HUES48 (cell line): ENCODE data around the gene FCRL5.
"Not testable (repeated sequence)": the region's sequence is repeated elsewhere in the genome, so short reads cannot be mapped to it uniquely, and the experiment has no call there.

Experiments
- H3K27ac ChIP-seq: one replicate; pipeline ENCODE4 v1.7.0; 2013; ENCODE audit warnings: low read depth, low read length, inconsistent platforms
- H3K27me3 ChIP-seq: 2 replicates; pipeline ENCODE4 v1.6.1; 2013; ENCODE audit warnings: mild to moderate bottlenecking, low read length; ENCODE audit not compliant: control insufficient read depth, insufficient read depth
- H3K36me3 ChIP-seq: 2 replicates; pipeline ENCODE4 v1.6.1; 2013; ENCODE audit warnings: low read length; ENCODE audit not compliant: control insufficient read depth, insufficient read depth
- H3K4me1 ChIP-seq: 2 replicates; pipeline ENCODE4 v1.6.1; 2013; ENCODE audit warnings: mild to moderate bottlenecking, low read length; ENCODE audit not compliant: control insufficient read depth, insufficient read depth
- H3K4me3 ChIP-seq: 2 replicates; pipeline ENCODE4 v1.5.1; 2013; ENCODE audit warnings: mild to moderate bottlenecking, low read depth, low read length
- H3K9ac ChIP-seq: 2 replicates; pipeline ENCODE4 v1.6.1; 2013; ENCODE audit warnings: mild to moderate bottlenecking, low read depth, low read length, moderate library complexity
- H3K9me3 ChIP-seq: 2 replicates; pipeline ENCODE4 v1.6.1; 2013; ENCODE audit warnings: low read length; ENCODE audit not compliant: control insufficient read depth, insufficient read depth

Gene FCRL5

DNA sequence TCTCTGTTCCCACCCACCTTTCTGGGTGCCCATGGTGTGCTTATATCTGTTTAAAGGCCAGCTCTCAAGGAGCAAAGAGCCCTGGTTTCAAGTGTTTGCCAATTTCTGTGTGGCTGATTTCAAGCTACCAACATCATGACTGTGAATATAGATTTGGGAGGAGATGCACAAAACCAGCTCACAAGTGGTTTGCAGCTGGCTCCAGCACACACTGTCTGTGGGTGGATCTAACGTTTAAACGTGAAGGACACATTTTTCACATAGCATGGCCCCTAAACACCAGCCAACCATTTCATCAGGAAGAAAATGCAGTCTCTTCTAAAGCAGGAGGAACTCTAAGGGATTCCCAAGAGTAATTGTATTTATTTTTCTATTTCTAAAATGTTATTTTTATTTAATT is 65.2 kb downstream of the FCRL5 start:
- Histone ChIP-seq H3K9me3 (no peaks in the 10 kb centered on the region), H3K27ac (no peak overlapping the region), H3K9ac (no peak overlapping the region)

DNA sequence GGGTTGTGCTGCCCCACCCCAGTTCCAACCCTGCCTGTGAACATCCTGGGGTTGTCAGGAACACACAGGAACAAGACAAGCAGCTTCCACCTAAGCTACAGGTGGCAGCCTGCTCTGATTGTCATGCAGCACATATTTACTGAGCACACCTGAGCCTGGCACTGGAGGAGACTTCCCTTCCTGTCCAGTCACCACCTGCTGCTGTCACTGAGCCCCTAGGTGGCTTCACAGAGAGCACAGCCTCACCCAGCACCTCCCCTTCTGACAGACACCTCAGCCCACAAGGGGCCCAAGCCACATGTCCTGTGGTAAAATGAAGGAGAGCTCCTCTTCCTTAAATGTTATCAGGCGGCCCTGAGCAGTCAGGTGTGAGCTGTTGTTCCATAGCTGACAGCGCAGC is 65.9 kb downstream of the FCRL5 start:
- H3K4me1 ChIP-seq, H3K9ac ChIP-seq, H3K27me3 ChIP-seq, H3K4me3 ChIP-seq, H3K9me3 ChIP-seq, H3K27ac ChIP-seq, H3K36me3 ChIP-seq: not testable (repeated sequence)

More for the DNA sequence above, 65.2 kb downstream of the FCRL5 start:
- Histone ChIP-seq H3K4me1 (no peaks in the 10 kb centered on the region), H3K27me3 (no peaks in the 10 kb centered on the region), H3K36me3 (no peaks in the 10 kb centered on the region), H3K4me3 (no peak overlapping the region)

GRCh38 chr1:157485793-157486192 is 66.5 kb downstream of the FCRL5 start:
- Histone ChIP-seq H3K27ac (no peak overlapping the region), H3K4me3 (no peak overlapping the region), H3K4me1 (no peaks in the 10 kb centered on the region), H3K27me3 (no peaks in the 10 kb centered on the region), H3K9ac (no peak overlapping the region), H3K36me3 (no peaks in the 10 kb centered on the region), H3K9me3 (no peaks in the 10 kb centered on the region)

GRCh38 chr1:157484573-157484972 is 67.7 kb downstream of the FCRL5 start:
- Histone ChIP-seq H3K27me3 (no peaks in the 10 kb centered on the region), H3K36me3 (no peaks in the 10 kb centered on the region), H3K9ac (no peak overlapping the region), H3K4me3 (no peak overlapping the region), H3K27ac (no peak overlapping the region), H3K4me1 (no peaks in the 10 kb centered on the region), H3K9me3 (no peaks in the 10 kb centered on the region)

- Histone ChIP-seq H3K9me3 (no peaks in the 10 kb centered on the region), H3K27me3 (no peaks in the 10 kb centered on the region), H3K9ac (no peak overlapping the region), H3K4me1 (no peaks in the 10 kb centered on the region), H3K27ac (no peak overlapping the region), H3K4me3 (no peak overlapping the region), H3K36me3 (no peaks in the 10 kb centered on the region)
Measured at GRCh38 chr1:157483635-157484034, 68.7 kb downstream of the FCRL5 start.

DNA sequence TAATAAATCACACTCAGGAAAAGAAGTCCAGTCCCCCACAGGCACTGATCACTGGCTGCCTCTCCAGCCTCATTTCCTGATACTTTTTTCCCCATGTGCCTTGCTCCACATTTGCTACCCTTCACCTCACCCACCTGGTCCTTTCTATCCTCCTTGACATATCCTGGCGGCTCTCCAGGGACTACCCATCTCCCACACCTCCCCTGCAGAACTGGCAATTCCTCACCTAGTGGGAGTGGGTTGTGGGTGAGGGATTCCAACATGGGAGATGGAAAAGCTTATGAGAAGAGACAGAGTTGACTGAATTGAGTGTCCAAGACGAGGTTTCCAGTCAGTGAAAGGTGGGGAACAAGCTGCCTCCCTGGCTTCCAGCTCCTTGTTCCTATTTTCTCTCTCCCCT is 69.6 kb downstream of the FCRL5 start:
- H3K4me3 ChIP-seq = no peak overlapping the region
- no peaks in the 10 kb centered on the region for H3K4me1 ChIP-seq
- H3K9me3 ChIP-seq = no peaks in the 10 kb centered on the region
- H3K27ac ChIP-seq = no peak overlapping the region
- no peaks in the 10 kb centered on the region for H3K36me3 ChIP-seq
- H3K27me3 ChIP-seq = no peaks in the 10 kb centered on the region
- H3K9ac ChIP-seq = no peak overlapping the region

DNA sequence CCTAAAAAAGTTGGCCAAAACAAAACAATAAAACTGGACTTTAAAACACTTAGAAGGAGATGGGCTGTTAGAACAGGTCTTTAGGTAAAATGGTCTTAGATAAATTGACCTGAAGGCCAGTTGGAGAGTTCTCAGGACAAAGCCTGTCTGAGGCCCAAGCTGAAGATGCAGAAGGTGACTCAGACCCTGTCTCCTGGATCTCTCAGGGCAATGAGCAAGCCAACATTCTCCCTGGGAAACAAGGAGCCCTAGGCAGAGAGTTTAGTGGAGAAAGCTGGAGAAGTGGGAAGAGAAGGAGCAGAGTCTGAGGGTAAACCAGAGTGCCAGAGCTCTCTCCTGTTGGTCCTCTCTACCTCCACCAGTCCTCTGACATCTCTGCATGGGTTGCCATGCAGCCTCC is 70.1 kb downstream of the FCRL5 start:
- H3K36me3 ChIP-seq = no peaks in the 10 kb centered on the region

GRCh38 chr1:157478030-157478429 is 74.3 kb downstream of the FCRL5 start:
- no peaks in the 10 kb centered on the region for H3K27me3 ChIP-seq
- H3K4me1 ChIP-seq = no peaks in the 10 kb centered on the region
- no peaks in the 10 kb centered on the region for H3K36me3 ChIP-seq
- H3K4me3 ChIP-seq = no peak overlapping the region
- H3K9ac ChIP-seq = no peak overlapping the region
- no peaks in the 10 kb centered on the region for H3K9me3 ChIP-seq
- H3K27ac ChIP-seq = no peak overlapping the region

More for the DNA sequence above, 70.1 kb downstream of the FCRL5 start:
- Histone ChIP-seq H3K27me3 (no peaks in the 10 kb centered on the region), H3K4me3 (no peak overlapping the region), H3K9ac (no peak overlapping the region), H3K4me1 (no peaks in the 10 kb centered on the region), H3K9me3 (no peaks in the 10 kb centered on the region), H3K27ac (no peak overlapping the region)

GRCh38 chr1:157477419-157477818 is 74.9 kb downstream of the FCRL5 start:
- no peaks in the 10 kb centered on the region for H3K9me3 ChIP-seq
- H3K27ac ChIP-seq = no peak overlapping the region
- no peak overlapping the region for H3K4me3 ChIP-seq
- H3K27me3 ChIP-seq = no peaks in the 10 kb centered on the region
- H3K4me1 ChIP-seq = peaks cover 4% of the 10 kb centered on the region; the same call in 1 of the 2 replicates
- no peak overlapping the region for H3K9ac ChIP-seq
- H3K36me3 ChIP-seq = no peaks in the 10 kb centered on the region

DNA sequence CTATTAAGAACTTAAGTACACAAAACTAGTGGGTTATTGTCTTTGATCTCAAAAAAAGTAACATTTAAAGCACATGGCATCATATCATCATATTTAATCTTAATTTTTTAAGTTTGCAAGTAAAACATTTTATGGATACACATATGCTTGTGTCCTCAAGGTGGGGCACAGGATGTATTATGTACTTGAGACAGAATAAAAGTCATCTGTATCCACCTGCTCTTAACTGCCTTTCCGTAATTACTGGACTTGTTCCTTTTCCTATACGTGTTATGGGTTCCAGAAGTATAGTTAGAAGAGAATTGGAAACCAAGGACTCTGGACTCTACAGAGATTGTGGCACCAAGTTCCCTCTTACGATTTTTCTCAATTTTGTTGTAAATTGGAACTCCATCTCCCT is 79.4 kb downstream of the FCRL5 start:
- no peak overlapping the region for H3K4me3 ChIP-seq
- peaks cover 22% of the 10 kb centered on the region for H3K4me1 ChIP-seq
- no peaks in the 10 kb centered on the region for H3K9me3 ChIP-seq
- no peaks in the 10 kb centered on the region for H3K36me3 ChIP-seq
- H3K27me3 ChIP-seq = no peaks in the 10 kb centered on the region
- no peak overlapping the region for H3K27ac ChIP-seq
- no peak overlapping the region for H3K9ac ChIP-seq

- Histone ChIP-seq H3K4me3 (no peak overlapping the region), H3K27me3 (no peaks in the 10 kb centered on the region), H3K36me3 (no peaks in the 10 kb centered on the region), H3K9ac (no peak overlapping the region), H3K9me3 (no peaks in the 10 kb centered on the region), H3K27ac (no peak overlapping the region), H3K4me1 (peaks cover 22% of the 10 kb centered on the region)
Measured at GRCh38 chr1:157472056-157472701, 80.1 kb downstream of the FCRL5 start.
